GM12878 (cell line): ENCODE measurements around the gene TBRG4. TPM values are rescaled to one million over a fixed set of nuclear protein-coding genes. Genes with fewer than 3 reads are reported as not detected.

Source experiments
- ATAC-seq: fragments of 200-7000 bp; cut with Tn5 transposase; 3 replicates; pipeline ENCODE4 v1.9.1; 2020; ENCODE audit warnings: mild to moderate bottlenecking, moderate library complexity
- BruUV-seq: library from RNA; stranded (reverse); fragments of 400-500 nt; replicated peaks from 2 replicates; lab custom pipeline; 2021; lab: Mats Ljungman, UMichigan
- CTCF ChIA-PET: fragments of 300-600 bp; sonication (Branson Sonifier 250); formaldehyde crosslinking; extraction: SDS; loops from one replicate; lab custom pipeline; 2021; ENCODE audit warnings: inconsistent platforms; lab: Yijun Ruan, JAX
- POLR2A ChIA-PET: fragments of 350-600 bp; formaldehyde crosslinking; extraction: SDS; loops from one replicate; lab custom pipeline; 2021; ENCODE audit warnings: inconsistent platforms; lab: Charles Lee
- RAD21 ChIA-PET: fragments of 300-600 bp; sonication (Branson Sonifier 250); formaldehyde crosslinking; loops from one replicate; lab custom pipeline; 2023; ENCODE audit warnings: antibody characterized with exemption; ENCODE audit not compliant: unreplicated experiment; lab: Charles Lee
- SMC1A ChIA-PET: fragments of 300-600 bp; sonication (Branson Sonifier 250); formaldehyde crosslinking; loops from one replicate; lab custom pipeline; 2023; ENCODE audit not compliant: unreplicated experiment, uncharacterized antibody; lab: Charles Lee
- DNase-seq: peaks from one replicate; pipeline ENCODE4 v3.0.0-alpha.2; 2011; ENCODE audit warnings: low read depth, low spot score
- FAIRE-seq: peaks from 3 replicates; lab custom pipeline; 2011; peaks lifted over from hg19 to GRCh38; lab: Jason Lieb, UNC
- H2AFZ ChIP-seq: 2 replicates; pipeline ENCODE4 v1.6.0; 2011; ENCODE audit warnings: low read depth, low read length, control low read depth; ENCODE audit not compliant: control insufficient read depth
- H3K27ac ChIP-seq: 2 replicates; pipeline ENCODE4 v1.5.1; 2011; ENCODE audit warnings: control low read depth; ENCODE audit not compliant: control insufficient read depth, insufficient read depth
- H3K27me3 ChIP-seq, 2 experiments: replicated peaks in 1 of 2; 2 replicates each; pipeline versions ENCODE4 v1.6.0 to v1.6.1; 2011; ENCODE audit warnings: low read length in 1 of 2; ENCODE audit not compliant: control insufficient read depth in 2 of 2, insufficient read depth in 2 of 2
- H3K36me3 ChIP-seq, 2 experiments: 2 replicates each; pipeline ENCODE4 v1.5.1; 2011; ENCODE audit warnings: low read length in 1 of 2; ENCODE audit not compliant: control insufficient read depth in 2 of 2, insufficient read depth in 2 of 2
- H3K4me1 ChIP-seq: 2 replicates; pipeline ENCODE4 v1.6.1; 2011; ENCODE audit warnings: mild to moderate bottlenecking, low read length, moderate library complexity, mixed read lengths; ENCODE audit not compliant: control insufficient read depth, insufficient read depth
- H3K4me2 ChIP-seq: 2 replicates; pipeline ENCODE4 v1.6.0; 2011; ENCODE audit warnings: control low read depth; ENCODE audit not compliant: control insufficient read depth, insufficient read depth
- H3K4me3 ChIP-seq: fragments of 200-600 bp; sonication (generic); 2 replicates; pipeline ENCODE4 v1.5.1; 2016
- H3K79me2 ChIP-seq: 2 replicates; pipeline ENCODE4 v1.6.0; 2011; ENCODE audit warnings: low read length; ENCODE audit not compliant: control insufficient read depth, insufficient read depth
- H3K9ac ChIP-seq: 2 replicates; pipeline ENCODE4 v1.8.0; 2011; ENCODE audit warnings: low read length, control low read depth, mixed read lengths; ENCODE audit not compliant: control insufficient read depth, insufficient read depth
- H3K9me3 ChIP-seq: replicated peaks from 3 replicates; pipeline ENCODE4 v1.5.1; 2011; ENCODE audit warnings: mild to moderate bottlenecking, low read length; ENCODE audit not compliant: control insufficient read depth, insufficient read depth
- H4K20me1 ChIP-seq: 2 replicates; pipeline ENCODE4 v1.6.0; 2011; ENCODE audit not compliant: control insufficient read depth, insufficient read depth
- BHLHE40 ChIP-seq, 2 experiments: fragments of 450-650 bp in 1 of 2; IDR thresholded peaks; 2 replicates each; pipeline ENCODE4 v1.6.1; 2011 to 2017; ENCODE audit warnings: low read depth in 2 of 2, borderline replicate concordance in 1 of 2, improper control_type of control experiment in 1 of 2, low read length in 1 of 2, mild to moderate bottlenecking in 1 of 2
- IRF5 ChIP-seq: fragments of 450-650 bp; IDR thresholded peaks from 2 replicates; pipeline ENCODE4 v1.6.1; 2017; ENCODE audit warnings: borderline replicate concordance
- SREBF2 ChIP-seq: IDR thresholded peaks from 2 replicates; pipeline ENCODE4 v1.6.1; 2012; ENCODE audit warnings: mild to moderate bottlenecking, low read length
- STAT1 ChIP-seq: fragments of 450-650 bp; conservative IDR thresholded peaks from 2 replicates; pipeline ENCODE4 v1.6.1; 2014; ENCODE audit warnings: antibody characterized with exemption, mild to moderate bottlenecking
- TAF1 ChIP-seq: IDR thresholded peaks from 2 replicates; pipeline ENCODE4 v1.6.1; 2011; ENCODE audit warnings: mild to moderate bottlenecking, low read depth, low read length, borderline replicate concordance
- TARDBP ChIP-seq: IDR thresholded peaks from 2 replicates; pipeline ENCODE4 v1.6.1; 2016; ENCODE audit warnings: borderline replicate concordance
- WGBS: methylation state at CpG from one replicate; pipeline ENCODE4 v1.1.6; 2016; ENCODE audit warnings: low lambda C conversion rate; ENCODE audit not compliant: insufficient replicate concordance, insufficient coverage; ENCODE audit errors: missing lambda C conversion rate; 5-methylcytosine and 5-hydroxymethylcytosine counted together
- in situ Hi-C: fragments of 300-500 bp; cut with MboI; formaldehyde crosslinking; loops from 9 replicates; pipeline ENCODE4 v1.14.3; 2018; ENCODE audit warnings: mixed read lengths
- intact Hi-C: fragments of 100-400 bp; cut with micrococcal nuclease; formaldehyde crosslinking; loops from one replicate; pipeline ENCODE4 v1.14.2; 2022; ENCODE audit not compliant: unreplicated experiment
- polyA plus RNA-seq, 11 experiments: library from polyadenylated mRNA; depleted of rRNA in 4 of 11; unstranded in 6 of 11; stranded (reverse) in 5 of 11; fragments of >200 nt; fragmentation: Nextera tagmentation in 4 of 11; fragmentation: Illumina TruSeq in 1 of 11; extraction: Ambion mirVana in 4 of 11; extraction: Trizol in 1 of 11; gene quantifications; 1 replicate in 1 of 11; 2 replicates in 10 of 11; pipeline versions ENCODE4 v1.2.1 to v1.2.3, GENCODE V29; 2011 to 2016; ENCODE audit warnings: inconsistent platforms in 2 of 11, missing spikeins in 2 of 11, low read depth in 1 of 11
- total RNA-seq, 4 experiments: library from RNA; depleted of rRNA in 3 of 4; stranded (reverse); fragments of >200 nt in 3 of 4; fragmentation: Illumina TruSeq in 1 of 4; extraction: Trizol in 1 of 4; gene quantifications; 2 replicates each; pipeline versions ENCODE4 v1.2.1 to v1.2.3, GENCODE V29; 2013 to 2021

Gene TBRG4
- total and polyA plus RNA-seq, 10 of the 15 experiments (the other 5 are each of a cell fraction or from before 2014, with no cell fraction given), result 8.4 to 130 (median 118) TPM

GRCh38 chr7:45159296-45159695 lies 47.8 kb upstream of the TBRG4 start:
- TF ChIP-seq TARDBP (no peak), BHLHE40 (IDR thresholded peaks at IDR 0.05; ENCODE audit: borderline replicate concordance in 1 of 2, low read depth in 2 of 2, low read length in 1 of 2) (no peak), IRF5 (no peak), STAT1 (no peak), TAF1 (no peak), SREBF2 (no peak)
- TF ChIP-seq, all 136 proteins: peak for 0
- 86% methylated on average over 4 of the region's 4 CpGs for WGBS
- H3K79me2 ChIP-seq, result no peaks in the 10 kb centered on the region
- H3K27ac ChIP-seq, result no peak overlapping the region
- ChIA-PET SMC1A (no interaction called here), POLR2A (no interaction called here), RAD21 (no interaction called here), CTCF (interaction anchor here (1.9 kb wide), 1 partner anchor 100 kb away, joined by 7 read pairs; no protein-coding TSS in a partner anchor)
- no peak overlapping the region for H2AFZ ChIP-seq
- peaks cover 7% of the 10 kb centered on the region for H3K4me1 ChIP-seq
- H3K9ac ChIP-seq, result no peak overlapping the region
- peaks cover 3 to 5% of the 10 kb centered on the region in 2 experiments; a peak in 2 of 4 replicates for H3K27me3 ChIP-seq
- no peaks in the 10 kb centered on the region; the same call in 2 of the 3 replicates for H3K9me3 ChIP-seq
- FAIRE-seq (no peak), ATAC-seq (no peak), DNase-seq (no peak)
- H3K4me2 ChIP-seq, result no peak overlapping the region
- intact Hi-C loops (no loop called here), in situ Hi-C loops (loop anchor here (25.0 kb wide), 1 partner anchor 703 kb away; the partner anchor contains the start of gene CCDC201)
- BruUV-seq, result no TSS peak
- H3K36me3 ChIP-seq, result no peaks in the 10 kb centered on the region
- H3K4me3 ChIP-seq, result no peak overlapping the region
- no peaks in the 10 kb centered on the region for H4K20me1 ChIP-seq
